Stomach (tissue), 9 donors: ENCODE results near the gene EML2. TPM values are rescaled to one million over a fixed set of nuclear protein-coding genes. Genes with fewer than 3 reads are reported as not detected.

Experiments
- DNase-seq, 2 donors: peaks; one replicate each; pipeline versions ENCODE4 v3.0.0 to v3.0.0-alpha.2; 2013 to 2019
- H3K27ac ChIP-seq, 5 donors: fragments of 200-600 bp in 4 of 5; sonication (generic) in 4 of 5; one replicate each; pipeline ENCODE4 v1.5.1; 2013 to 2019; ENCODE audit warnings: mild to moderate bottlenecking in 1 of 5, moderate library complexity in 1 of 5
- H3K27me3 ChIP-seq, 3 donors: fragments of 200-600 bp; sonication (generic); one replicate each; pipeline ENCODE4 v1.5.1; 2017 to 2019; ENCODE audit warnings: mixed run types in 1 of 3
- H3K36me3 ChIP-seq, 4 donors: fragments of 200-600 bp; sonication (generic); 1 replicate in 3 of 4; 2 replicates in 1 of 4; pipeline ENCODE4 v1.5.1; 2016 to 2019
- H3K4me1 ChIP-seq, 4 donors: fragments of 200-600 bp; sonication (generic); one replicate each; pipeline ENCODE4 v1.5.1; 2016 to 2019
- H3K4me3 ChIP-seq, 4 donors: fragments of 200-600 bp; sonication (generic) in 3 of 4; one replicate each; pipeline ENCODE4 v1.5.1; 2016 to 2019; ENCODE audit warnings: mild to moderate bottlenecking in 1 of 4
- H3K9me3 ChIP-seq, 4 donors: fragments of 200-600 bp; sonication (generic); one replicate each; pipeline ENCODE4 v1.5.1; 2016 to 2019
- CTCF ChIP-seq, 7 experiments: fragments of 450-650 bp in 4 of 7; fragments of 200-600 bp in 3 of 7; sonication (generic) in 3 of 7; IDR thresholded peaks; one replicate each; pipeline ENCODE4 v1.5.1; 2016 to 2019; ENCODE audit warnings: antibody characterized with exemption in 7 of 7, control low read depth in 2 of 7, mild to moderate bottlenecking in 1 of 7
- EP300 ChIP-seq: sonication (generic); formaldehyde crosslinking; IDR thresholded peaks from one replicate; pipeline ENCODE4 v1.6.1; 2017; ENCODE audit warnings: antibody characterized with exemption
- POLR2A ChIP-seq, 4 donors: fragments of 450-650 bp; IDR thresholded peaks; one replicate each; pipeline ENCODE4 v1.6.1; 2016; ENCODE audit warnings: antibody characterized with exemption in 4 of 4, control low read depth in 2 of 4, mild to moderate bottlenecking in 1 of 4, moderate library complexity in 1 of 4
- POLR2AphosphoS5 ChIP-seq, 3 donors: sonication (generic); formaldehyde crosslinking; IDR thresholded peaks; one replicate each; pipeline ENCODE4 v1.6.1; 2016; ENCODE audit warnings: antibody characterized with exemption in 3 of 3
- WGBS, 5 donors: extraction: QIAGEN DNeasy Blood & Tissue Kit in 3 of 5; methylation state at CpG; one replicate each; pipeline versions ENCODE4 v1.1.5 to v1.1.7; 2013 to 2018; 5-methylcytosine and 5-hydroxymethylcytosine counted together
- intact Hi-C: fragments of 100-400 bp; cut with DNase I; formaldehyde crosslinking; loops from one replicate; pipeline ENCODE4 v1.15.1; 2023; ENCODE audit warnings: low total_unique reads
- polyA plus RNA-seq, 3 donors: library from polyadenylated mRNA; stranded (reverse); fragments of 200-250 nt; gene quantifications; one replicate each; pipeline ENCODE4 v1.2.3, GENCODE V29; 2013
- total RNA-seq, 5 donors: library from RNA; depleted of rRNA; stranded (reverse); fragments of >200 nt; gene quantifications; one replicate each; pipeline versions ENCODE4 v1.1.0 to v1.2.3, GENCODE V29; 2014 to 2016
- donor health status: healthy with polysubstance abuse.
- donor health status: Bipolar disorder and iron deficiency.
- donor health status: healthy.

EML2 gene
- total and polyA plus RNA-seq, 8 donors = 17.8 to 387 (median 32.8) TPM

GRCh38 chr19:45571457-45572220, 67.6 kb downstream of the EML2 start:
- intact Hi-C loops = no loop called here
- WGBS, 5 donors = 77 to 87% (median 83%) methylated on average over 8 of the region's 8 CpGs
- Histone ChIP-seq H3K27ac (no peak overlapping the region), H3K4me1 (peaks cover 11 to 47% (median 36%) of the 10 kb centered on the region in 4 donors), H3K27me3 (no peaks in the 10 kb centered on the region), H3K36me3 (no peaks in the 10 kb centered on the region), H3K9me3 (no peaks in the 10 kb centered on the region), H3K4me3 (no peak overlapping the region)
- TF ChIP-seq POLR2AphosphoS5 (IDR thresholded peaks at IDR 0.05) = no peak
- TF ChIP-seq CTCF (IDR thresholded peaks at IDR 0.05) = no peak
- TF ChIP-seq EP300 = no peak
- TF ChIP-seq POLR2A (IDR thresholded peaks at IDR 0.05) = no peak
- DNase-seq = no peak

GRCh38 chr19:45569619-45570421, 69.4 kb downstream of the EML2 start:
- intact Hi-C loops = no loop called here
- no peak overlapping the region for H3K4me3 ChIP-seq
- H3K36me3 ChIP-seq = no peaks in the 10 kb centered on the region
- no peaks in the 10 kb centered on the region for H3K9me3 ChIP-seq
- TF ChIP-seq POLR2A (IDR thresholded peaks at IDR 0.05) (no peak), CTCF (IDR thresholded peaks at IDR 0.05) (peak in 5 of 7 experiments; percentile 42 to 79 (median 56)), EP300 (no peak), POLR2AphosphoS5 (IDR thresholded peaks at IDR 0.05) (no peak)
- H3K27me3 ChIP-seq = no peaks in the 10 kb centered on the region
- peaks cover 10 to 30% (median 19%) of the 10 kb centered on the region in 4 donors for H3K4me1 ChIP-seq
- peak; percentile 72 to 76 for DNase-seq
- WGBS, 5 donors = 50 to 69% (median 63%) methylated on average over 14 to 15 of the region's 15 CpGs
- H3K27ac ChIP-seq = peak overlapping the region in 3 of 5 donors; percentile 47 to 73 (median 69)

- peak overlapping the region; percentile 24 to 73 (median 67) for H3K27ac ChIP-seq
- TF ChIP-seq POLR2A (IDR thresholded peaks at IDR 0.05) (no peak), EP300 (no peak), POLR2AphosphoS5 (IDR thresholded peaks at IDR 0.05) (peak in 1 of 3 donors; percentile 53), CTCF (IDR thresholded peaks at IDR 0.05) (no peak)
- 62 to 82% (median 81%) methylated on average over 3 of the region's 3 CpGs for WGBS, 5 donors
- H3K27me3 ChIP-seq = no peaks in the 10 kb centered on the region
- peak in 1 of 2 donors; percentile 38 for DNase-seq
- H3K4me3 ChIP-seq = no peak overlapping the region
- H3K9me3 ChIP-seq = no peaks in the 10 kb centered on the region
- intact Hi-C loops = no loop called here
- H3K4me1 ChIP-seq = peaks cover 4 to 24% (median 17%) of the 10 kb centered on the region in 4 donors
- H3K36me3 ChIP-seq = no peaks in the 10 kb centered on the region
These were observed 70.5 kb downstream of the EML2 start for GRCh38 chr19:45568732-45569131.

- intact Hi-C loops = no loop called here
- H3K4me3 ChIP-seq = no peak overlapping the region
- peaks cover 9 to 34% (median 20%) of the 10 kb centered on the region in 4 donors for H3K4me1 ChIP-seq
- TF ChIP-seq POLR2A (IDR thresholded peaks at IDR 0.05) (no peak), CTCF (IDR thresholded peaks at IDR 0.05) (no peak), POLR2AphosphoS5 (IDR thresholded peaks at IDR 0.05) (no peak), EP300 (no peak)
- H3K36me3 ChIP-seq = no peaks in the 10 kb centered on the region
- WGBS, 5 donors = 62 to 93% (median 75%) methylated on average over 2 of the region's 2 CpGs
- DNase-seq = no peak
- no peaks in the 10 kb centered on the region for H3K27me3 ChIP-seq
- no peaks in the 10 kb centered on the region for H3K9me3 ChIP-seq
- H3K27ac ChIP-seq = peak overlapping the region in 1 of 5 donors; percentile 69
These were observed 71.6 kb downstream of the EML2 start for GRCh38 chr19:45567609-45568008.
